Right lobe of liver (tissue), 6 donors: ENCODE data around the gene DIS3L2. TPM values are rescaled to one million over a fixed set of nuclear protein-coding genes. Genes with fewer than 3 reads are reported as not detected.

Experiments
- ATAC-seq, 4 donors: fragments of 200-7000 bp; cut with Tn5 transposase; one replicate each; pipeline ENCODE4 v1.9.1; 2020; ENCODE audit warnings: mild to moderate bottlenecking in 4 of 4, moderate library complexity in 4 of 4
- DNase-seq, 3 donors: peaks; one replicate each; pipeline ENCODE4 v3.0.0-alpha.2; 2020
- H3K27ac ChIP-seq, 3 donors: fragments of 200-600 bp; one replicate each; pipeline ENCODE4 v1.8.0; 2022
- H3K27me3 ChIP-seq, 2 donors: fragments of 200-600 bp; one replicate each; pipeline ENCODE4 v1.8.0; 2022
- H3K36me3 ChIP-seq, 4 donors: fragments of 200-600 bp; sonication (generic) in 1 of 4; one replicate each; pipeline versions ENCODE4 v1.5.1 to v1.8.0; 2017 to 2022; ENCODE audit warnings: control low read depth in 1 of 4
- H3K4me1 ChIP-seq, 4 donors: fragments of 200-600 bp; sonication (generic) in 1 of 4; one replicate each; pipeline versions ENCODE4 v1.5.1 to v1.8.0; 2017 to 2022; ENCODE audit warnings: control low read depth in 1 of 4
- H3K4me3 ChIP-seq, 3 donors: fragments of 200-600 bp; one replicate each; pipeline ENCODE4 v1.8.0; 2022
- H3K9me3 ChIP-seq, 4 donors: fragments of 200-600 bp; sonication (generic) in 1 of 4; one replicate each; pipeline versions ENCODE4 v1.5.1 to v1.8.0; 2017 to 2022; ENCODE audit warnings: control low read depth in 1 of 4
- POLR2A ChIP-seq: fragments of 450-650 bp; IDR thresholded peaks from one replicate; pipeline ENCODE4 v1.6.1; 2017; ENCODE audit warnings: antibody characterized with exemption, mild to moderate bottlenecking
- WGBS: methylation state at CpG from one replicate; pipeline ENCODE4 v1.1.6; 2018; ENCODE audit warnings: low coverage, low lambda C conversion rate; ENCODE audit not compliant: insufficient coverage; ENCODE audit errors: missing lambda C conversion rate; 5-methylcytosine and 5-hydroxymethylcytosine counted together
- intact Hi-C, 2 donors: fragments of 100-400 bp; cut with DNase I; formaldehyde crosslinking; loops; one replicate each; pipeline versions ENCODE4 v1.11.2 to v1.14.1; 2022
- total RNA-seq, 6 experiments: library from RNA; depleted of rRNA in 2 of 6; stranded (reverse); fragments of >200 nt in 2 of 6; fragmentation: NEBNext Ultra II Directional in 3 of 6; extraction: Animal tissue kit (Norgen Biotek cat#: 25700) in 3 of 6; gene quantifications; one replicate each; pipeline versions ENCODE4 v1.1.0 to v1.2.4, GENCODE V29; 2016 to 2023
- TF ChIP-seq, protein P1 (sequence below), 4 donors: fragments of 200-600 bp in 3 of 4; fragments of 450-650 bp in 1 of 4; IDR thresholded peaks; one replicate each; pipeline versions ENCODE4 v1.5.1 to v1.8.0; 2016 to 2022; ENCODE audit warnings: antibody characterized with exemption in 4 of 4, mild to moderate bottlenecking in 2 of 4
- donor health status: DM: no; HTN: yes; CAD: no.
- donor health status: DM: no; HTN: no; CAD: no.
- donor health status: DM: no; HTN: no; CAD: no.
- donor health status: DM: no; HTN: yes; CAD: no.
- donor health status: DM: no; HTN: yes; CAD: no.

Gene DIS3L2
- total RNA-seq, 6 experiments from 2014 or later, result 8.1 to 22.3 (median 16.7) TPM

DNA sequence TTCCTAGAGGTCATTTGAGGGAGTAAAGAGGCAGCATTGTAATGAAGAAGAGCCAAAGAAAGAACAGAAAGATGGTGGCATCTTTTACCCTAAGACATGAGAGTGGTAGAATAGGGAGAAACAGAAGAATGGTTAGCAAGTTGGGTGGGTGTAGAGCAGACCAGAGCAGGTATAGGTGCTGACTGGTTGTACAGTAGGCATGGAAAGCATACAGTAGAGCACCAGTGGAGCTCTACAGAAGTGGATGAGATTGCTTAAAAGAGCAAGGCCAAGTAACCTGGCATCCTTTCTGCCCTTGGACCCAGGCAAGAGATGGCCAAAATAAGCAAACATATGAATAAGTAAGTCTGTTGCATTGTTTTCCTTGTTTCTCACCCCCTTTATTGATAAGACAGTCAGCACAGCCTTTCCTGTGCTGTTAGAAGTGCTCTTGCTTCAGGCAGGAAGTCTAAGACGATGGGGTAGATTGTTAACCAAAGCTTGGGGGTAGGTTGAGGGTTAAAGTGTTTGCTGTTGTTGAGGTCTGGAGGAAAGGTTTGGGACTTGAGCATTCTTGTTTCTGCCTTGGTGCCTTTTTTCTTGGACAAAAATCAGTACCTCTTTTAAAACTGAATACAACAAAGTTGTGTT lies 76.9 kb downstream of the DIS3L2 start:
- no peaks in the 10 kb centered on the region for H3K9me3 ChIP-seq
- ATAC-seq (no peak), DNase-seq (no peak)
- no peaks in the 10 kb centered on the region for H3K4me1 ChIP-seq
- H3K27ac ChIP-seq, result no peak overlapping the region
- no peak for TF ChIP-seq POLR2A
- TF ChIP-seq, protein P1, sequence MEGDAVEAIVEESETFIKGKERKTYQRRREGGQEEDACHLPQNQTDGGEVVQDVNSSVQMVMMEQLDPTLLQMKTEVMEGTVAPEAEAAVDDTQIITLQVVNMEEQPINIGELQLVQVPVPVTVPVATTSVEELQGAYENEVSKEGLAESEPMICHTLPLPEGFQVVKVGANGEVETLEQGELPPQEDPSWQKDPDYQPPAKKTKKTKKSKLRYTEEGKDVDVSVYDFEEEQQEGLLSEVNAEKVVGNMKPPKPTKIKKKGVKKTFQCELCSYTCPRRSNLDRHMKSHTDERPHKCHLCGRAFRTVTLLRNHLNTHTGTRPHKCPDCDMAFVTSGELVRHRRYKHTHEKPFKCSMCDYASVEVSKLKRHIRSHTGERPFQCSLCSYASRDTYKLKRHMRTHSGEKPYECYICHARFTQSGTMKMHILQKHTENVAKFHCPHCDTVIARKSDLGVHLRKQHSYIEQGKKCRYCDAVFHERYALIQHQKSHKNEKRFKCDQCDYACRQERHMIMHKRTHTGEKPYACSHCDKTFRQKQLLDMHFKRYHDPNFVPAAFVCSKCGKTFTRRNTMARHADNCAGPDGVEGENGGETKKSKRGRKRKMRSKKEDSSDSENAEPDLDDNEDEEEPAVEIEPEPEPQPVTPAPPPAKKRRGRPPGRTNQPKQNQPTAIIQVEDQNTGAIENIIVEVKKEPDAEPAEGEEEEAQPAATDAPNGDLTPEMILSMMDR (IDR thresholded peaks at IDR 0.05), result no peak
- intact Hi-C loops, result no loop called here
- WGBS, result 89% methylated on average over 1 of the region's 1 CpG
- H3K27me3 ChIP-seq, result no peaks in the 10 kb centered on the region
- no peaks in the 10 kb centered on the region for H3K36me3 ChIP-seq
- H3K4me3 ChIP-seq, result no peak overlapping the region

DNA sequence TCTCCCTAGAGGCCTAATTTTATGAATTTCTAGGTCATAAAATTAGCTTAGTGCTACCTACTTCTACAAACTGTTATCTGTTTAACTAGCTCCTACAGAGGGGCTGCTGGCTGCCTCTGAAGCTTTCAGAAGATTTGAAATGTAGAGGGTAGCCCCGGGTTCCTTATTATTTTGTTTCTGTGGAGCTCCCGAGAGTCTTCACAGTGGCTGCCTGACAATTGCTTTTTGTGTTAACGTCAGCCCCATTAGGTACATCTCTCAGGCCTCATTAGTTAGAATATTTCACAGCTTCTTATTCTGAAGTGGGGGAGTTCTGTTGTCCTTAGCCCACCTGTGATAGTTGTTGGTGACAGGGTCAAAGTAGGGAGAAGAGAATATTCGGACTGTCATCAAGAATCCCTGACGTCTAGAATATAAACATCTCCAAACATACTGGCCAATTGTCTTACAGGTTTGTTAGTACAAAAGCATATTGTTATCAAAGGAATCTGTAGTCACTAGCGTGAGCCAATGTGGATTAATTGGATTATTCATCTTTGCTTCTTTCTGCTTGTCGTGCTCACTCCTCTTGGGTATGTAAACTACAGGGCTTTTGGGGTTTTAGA lies 77.5 kb downstream of the DIS3L2 start:
- H3K27me3 ChIP-seq, result no peaks in the 10 kb centered on the region
- ATAC-seq (no peak), DNase-seq (no peak)
- TF ChIP-seq, protein P1 (IDR thresholded peaks at IDR 0.05), result no peak
- no peak for TF ChIP-seq POLR2A
- no peaks in the 10 kb centered on the region for H3K36me3 ChIP-seq
- no peak overlapping the region for H3K27ac ChIP-seq
- no peaks in the 10 kb centered on the region for H3K9me3 ChIP-seq
- intact Hi-C loops, result no loop called here
- H3K4me1 ChIP-seq, result no peaks in the 10 kb centered on the region
- H3K4me3 ChIP-seq, result no peak overlapping the region
- WGBS, result 93% methylated on average over 7 of the region's 7 CpGs

DNA sequence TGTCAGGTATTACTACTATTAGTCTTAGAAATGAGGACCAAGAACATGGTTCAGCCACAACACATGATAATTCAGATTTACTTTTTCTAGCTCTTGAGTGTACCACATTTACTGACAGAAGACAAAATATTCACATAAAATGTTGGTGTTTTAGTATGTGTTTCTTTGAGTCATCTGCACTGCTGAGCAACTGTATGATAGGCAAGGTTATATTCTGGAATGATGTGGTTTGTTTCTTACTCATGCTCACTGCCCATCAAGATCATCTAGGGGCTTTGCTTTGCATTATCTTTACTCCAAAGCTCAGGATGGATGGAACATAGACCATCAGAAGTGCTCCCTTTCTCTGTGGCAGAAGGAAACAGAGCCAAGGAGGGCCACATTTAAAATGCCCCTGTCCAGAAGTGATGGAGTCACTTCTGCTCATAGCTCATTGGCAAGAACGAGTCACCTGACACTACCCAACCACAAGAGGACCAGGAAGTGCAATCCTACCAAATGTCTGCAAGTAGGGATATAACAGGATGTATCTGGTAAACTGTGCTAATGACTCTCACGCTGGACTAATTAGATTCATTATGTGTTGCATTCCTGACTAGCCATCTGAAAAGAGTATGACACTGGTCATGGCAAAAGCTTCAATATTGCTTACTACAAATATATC lies 81.5 kb downstream of the DIS3L2 start:
- no peak overlapping the region for H3K27ac ChIP-seq
- DNase-seq, result no peak
- no peak overlapping the region for H3K4me3 ChIP-seq
- H3K36me3 ChIP-seq, result no peaks in the 10 kb centered on the region
- ATAC-seq, result no peak
- H3K9me3 ChIP-seq, result no peaks in the 10 kb centered on the region
- intact Hi-C loops, result no loop called here
- H3K27me3 ChIP-seq, result no peaks in the 10 kb centered on the region
- TF ChIP-seq POLR2A, result no peak
- TF ChIP-seq, protein P1 (IDR thresholded peaks at IDR 0.05), result no peak
- 83% methylated on average over 1 of the region's 2 CpGs for WGBS
- H3K4me1 ChIP-seq, result no peaks in the 10 kb centered on the region

DNA sequence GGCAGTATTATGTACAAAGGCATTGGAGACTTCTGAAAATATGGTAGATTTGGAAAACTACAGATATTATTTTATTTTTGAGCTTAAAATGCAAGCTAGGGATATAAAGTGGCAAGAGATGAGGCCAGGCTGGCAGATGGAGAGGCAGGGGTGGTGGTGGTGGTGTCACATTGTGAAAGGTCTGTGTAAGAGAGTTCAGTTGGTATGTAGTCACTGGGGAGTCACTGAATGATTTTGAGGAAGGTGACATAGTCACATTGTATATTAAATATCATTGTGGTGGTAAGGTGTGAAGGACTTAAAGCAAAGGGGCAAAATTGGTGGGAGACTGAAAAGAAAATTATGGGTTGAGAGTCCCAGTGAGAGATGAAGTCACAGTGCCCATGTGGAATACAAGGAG lies 82.5 kb downstream of the DIS3L2 start:
- Histone ChIP-seq H3K27me3 (no peaks in the 10 kb centered on the region), H3K36me3 (no peaks in the 10 kb centered on the region), H3K4me3 (no peak overlapping the region), H3K4me1 (no peaks in the 10 kb centered on the region), H3K27ac (no peak overlapping the region), H3K9me3 (no peaks in the 10 kb centered on the region)
- intact Hi-C loops, result no loop called here
- no peak for TF ChIP-seq POLR2A
- TF ChIP-seq, protein P1 (IDR thresholded peaks at IDR 0.05), result no peak
- DNase-seq (no peak), ATAC-seq (no peak)
